Fibroblast of skin of right quadriceps (primary cell): Measurements from ENCODE around the gene WDR38.
"Not testable (repeated sequence)": the region's sequence is repeated elsewhere in the genome, so short reads cannot be mapped to it uniquely, and the experiment has no call there.

Experiments used
- DNase-seq: peaks from one replicate; pipeline ENCODE4 v3.0.0-alpha.2; 2013

Gene WDR38

GRCh38 chr9:124834591-124834990, 18.7 kb upstream of the WDR38 start:
- peak; percentile 72 for DNase-seq

GRCh38 chr9:124835026-124835557, 18.2 kb upstream of the WDR38 start:
- DNase-seq: peak; percentile 82

GRCh38 chr9:124838132-124838531, 15.1 kb upstream of the WDR38 start:
- not testable (repeated sequence) for DNase-seq

- not testable (repeated sequence) for DNase-seq
Measured at GRCh38 chr9:124838567-124839275, 14.5 kb upstream of the WDR38 start.

- DNase-seq: peak; percentile 26
Measured at GRCh38 chr9:124839612-124840299, 13.5 kb upstream of the WDR38 start.

GRCh38 chr9:124840300-124840833, 12.9 kb upstream of the WDR38 start:
- no peak for DNase-seq

- DNase-seq: no peak
Measured at GRCh38 chr9:124841075-124841821, 12.0 kb upstream of the WDR38 start.

- no peak for DNase-seq
Measured at GRCh38 chr9:124843456-124844034, 9.7 kb upstream of the WDR38 start.

GRCh38 chr9:124844291-124844690, 9.0 kb upstream of the WDR38 start:
- DNase-seq: no peak

- not testable (repeated sequence) for DNase-seq
Measured at GRCh38 chr9:124846467-124846866, 6.8 kb upstream of the WDR38 start.

GRCh38 chr9:124846969-124847368, 6.3 kb upstream of the WDR38 start:
- no peak for DNase-seq

- peak; percentile 64 for DNase-seq
Measured at GRCh38 chr9:124849801-124850200, 3.5 kb upstream of the WDR38 start.

GRCh38 chr9:124852121-124852828, 985 bp upstream of the WDR38 start:
- no peak for DNase-seq

GRCh38 chr9:124853605-124854143, 414 bp downstream of the WDR38 start:
- DNase-seq: no peak

GRCh38 chr9:124854161-124854560, 901 bp downstream of the WDR38 start:
- no peak for DNase-seq

- no peak for DNase-seq
Measured at GRCh38 chr9:124854822-124855221, 1.6 kb downstream of the WDR38 start.

GRCh38 chr9:124855566-124855943, 2.3 kb downstream of the WDR38 start:
- no peak for DNase-seq

GRCh38 chr9:124855944-124856765, 2.9 kb downstream of the WDR38 start:
- no peak for DNase-seq

- no peak for DNase-seq
Measured at GRCh38 chr9:124857533-124858162, 4.4 kb downstream of the WDR38 start.

GRCh38 chr9:124858330-124859046, 5.2 kb downstream of the WDR38 start:
- no peak for DNase-seq
